Iris pigment epithelial cell (primary cell): ENCODE data around the gene RILPL2.
"Not testable (repeated sequence)": the region's sequence is repeated elsewhere in the genome, so short reads cannot be mapped to it uniquely, and the experiment has no call there.

Experiments used
- DNase-seq: peaks from one replicate; pipeline ENCODE4 v3.0.0-alpha.2; 2011; ENCODE audit warnings: low read depth

RILPL2 gene, protein sequence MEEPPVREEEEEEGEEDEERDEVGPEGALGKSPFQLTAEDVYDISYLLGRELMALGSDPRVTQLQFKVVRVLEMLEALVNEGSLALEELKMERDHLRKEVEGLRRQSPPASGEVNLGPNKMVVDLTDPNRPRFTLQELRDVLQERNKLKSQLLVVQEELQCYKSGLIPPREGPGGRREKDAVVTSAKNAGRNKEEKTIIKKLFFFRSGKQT

DNA sequence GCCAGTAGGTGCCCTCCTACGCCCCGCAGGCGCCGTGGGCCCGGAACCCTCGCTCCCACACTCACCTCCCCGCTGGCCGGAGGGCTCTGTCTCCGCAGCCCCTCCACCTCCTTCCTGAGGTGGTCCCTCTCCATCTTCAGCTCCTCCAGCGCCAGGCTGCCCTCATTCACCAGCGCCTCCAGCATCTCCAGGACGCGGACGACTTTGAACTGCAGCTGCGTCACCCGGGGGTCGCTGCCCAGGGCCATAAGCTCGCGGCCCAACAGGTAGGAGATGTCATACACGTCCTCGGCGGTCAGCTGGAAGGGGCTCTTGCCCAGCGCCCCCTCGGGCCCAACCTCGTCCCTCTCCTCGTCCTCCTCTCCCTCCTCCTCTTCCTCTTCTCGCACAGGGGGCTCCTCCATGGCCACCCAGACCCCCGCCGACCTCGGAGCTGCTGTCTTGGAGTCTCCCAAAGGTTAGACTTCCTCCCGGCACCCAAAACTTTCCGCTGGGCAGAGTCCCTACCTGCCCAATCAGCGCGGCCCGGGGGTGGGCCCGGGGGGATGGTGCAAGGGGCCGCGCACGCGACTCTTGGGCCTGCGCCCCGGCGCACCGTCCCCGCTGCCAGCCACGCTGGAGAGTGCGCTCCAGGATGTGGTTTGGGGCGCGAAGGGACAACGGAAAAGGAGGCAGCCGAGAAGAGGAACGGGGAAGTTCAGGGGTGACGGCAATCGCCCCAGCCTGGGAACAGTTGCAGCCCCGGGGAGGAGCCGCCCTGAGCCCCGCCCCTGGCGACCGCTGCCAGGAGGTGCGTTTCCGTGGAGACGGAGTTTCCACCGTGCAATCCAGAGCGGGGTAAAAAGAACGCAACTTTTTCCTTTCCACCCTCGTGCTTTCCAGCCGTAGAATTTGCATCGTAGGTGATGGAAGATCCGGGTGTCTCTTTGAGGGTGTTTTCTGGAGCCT is at the start of gene RILPL2:
Gene RILPL2, minus strand, starts transcription at position 668 of the 948 bp plus-strand sequence. Its CDS starts 264 bp downstream, at position 404.
- peak; percentile 86 for DNase-seq

DNA sequence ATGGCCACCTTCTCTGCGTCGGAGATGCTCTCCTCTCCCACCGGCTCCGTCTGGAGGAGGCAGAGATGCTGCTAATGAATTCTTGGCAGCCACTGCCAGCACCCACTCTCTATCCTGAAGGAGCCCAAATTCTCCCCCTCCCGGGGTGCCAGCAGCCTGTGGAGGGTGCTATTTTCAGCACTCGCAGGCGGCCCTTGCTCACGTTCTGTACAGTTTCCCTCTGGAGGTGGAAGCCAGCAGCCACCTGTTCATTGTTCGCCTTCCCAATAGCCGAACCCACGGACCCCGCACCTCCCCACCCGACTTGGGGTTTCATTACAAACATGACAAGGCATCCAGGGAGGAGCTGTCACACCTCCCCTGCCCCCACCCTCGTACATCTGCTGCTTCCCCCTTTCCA is 49.3 kb upstream of the RILPL2 start:
- DNase-seq, result no peak

DNA sequence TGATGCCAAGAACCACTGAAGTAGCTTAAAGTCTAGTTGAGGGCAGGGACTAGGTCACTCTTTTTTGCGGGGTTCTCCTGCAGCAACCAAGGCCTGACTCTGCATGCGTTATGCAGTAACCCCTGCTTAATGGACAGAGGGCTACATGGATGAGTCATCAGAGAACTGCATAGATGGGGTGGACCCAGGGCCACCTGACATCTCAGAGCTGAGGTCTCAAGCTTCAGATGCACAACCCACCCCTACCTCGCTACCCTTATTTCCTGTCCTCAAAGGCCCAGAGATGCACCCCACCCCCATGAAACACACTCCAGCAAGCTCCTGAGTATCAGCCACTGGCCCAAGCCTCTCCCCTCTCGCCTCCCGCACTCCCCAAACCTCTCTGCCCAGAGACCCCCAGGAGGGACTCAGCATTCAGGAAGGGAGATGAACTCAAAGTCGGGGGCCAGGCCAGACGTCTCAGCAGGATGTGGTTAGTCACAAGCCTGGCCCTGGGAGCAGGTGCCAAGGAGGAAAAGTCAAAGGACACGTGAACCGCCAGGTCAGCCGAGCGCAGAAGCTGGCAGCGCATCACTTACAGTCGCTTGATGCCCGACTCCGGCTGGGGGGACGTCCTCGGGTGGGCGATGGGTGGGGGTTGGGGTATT is 47.2 kb upstream of the RILPL2 start:
- DNase-seq, result peak; percentile 16

DNA sequence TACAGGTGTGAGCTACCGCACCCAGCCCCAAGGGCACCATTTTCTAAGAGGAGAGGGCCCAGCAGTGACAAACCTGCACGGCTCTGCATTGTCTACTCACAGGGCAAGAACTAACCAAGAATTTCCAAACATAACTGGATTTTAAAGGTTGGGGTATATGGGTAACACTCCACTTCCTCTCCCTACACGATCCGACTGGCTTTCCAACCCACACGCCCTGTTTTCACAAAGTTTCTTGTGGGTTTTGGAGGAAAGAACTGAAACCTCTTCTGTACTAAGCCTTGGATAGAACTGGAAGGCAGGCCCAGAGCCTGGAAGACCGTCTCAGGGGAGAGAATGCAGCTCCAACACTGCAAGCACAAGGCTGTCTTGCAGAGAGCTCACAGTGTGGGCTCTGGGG is 46.4 kb upstream of the RILPL2 start:
- no peak for DNase-seq

DNA sequence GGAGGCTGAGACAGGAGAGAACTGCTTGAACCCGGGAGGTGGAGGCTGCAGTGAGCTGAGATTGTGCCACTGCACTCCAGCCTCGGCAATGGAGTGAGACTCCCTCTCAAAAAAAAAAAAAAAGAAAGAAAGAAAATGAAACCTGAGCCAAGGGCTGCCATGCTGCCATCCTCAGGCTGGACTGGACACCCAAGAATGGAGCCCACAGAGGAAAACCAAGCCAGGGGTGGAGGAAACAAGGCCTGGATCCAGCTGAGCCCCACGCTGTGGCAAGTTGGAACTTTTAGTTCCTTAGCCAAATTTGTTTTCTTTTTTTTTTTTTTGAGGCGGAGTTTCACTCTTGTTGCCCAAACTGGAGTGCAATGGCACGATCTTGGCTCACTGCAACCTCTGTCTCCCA is 44.8 kb upstream of the RILPL2 start:
- not testable (repeated sequence) for DNase-seq

DNA sequence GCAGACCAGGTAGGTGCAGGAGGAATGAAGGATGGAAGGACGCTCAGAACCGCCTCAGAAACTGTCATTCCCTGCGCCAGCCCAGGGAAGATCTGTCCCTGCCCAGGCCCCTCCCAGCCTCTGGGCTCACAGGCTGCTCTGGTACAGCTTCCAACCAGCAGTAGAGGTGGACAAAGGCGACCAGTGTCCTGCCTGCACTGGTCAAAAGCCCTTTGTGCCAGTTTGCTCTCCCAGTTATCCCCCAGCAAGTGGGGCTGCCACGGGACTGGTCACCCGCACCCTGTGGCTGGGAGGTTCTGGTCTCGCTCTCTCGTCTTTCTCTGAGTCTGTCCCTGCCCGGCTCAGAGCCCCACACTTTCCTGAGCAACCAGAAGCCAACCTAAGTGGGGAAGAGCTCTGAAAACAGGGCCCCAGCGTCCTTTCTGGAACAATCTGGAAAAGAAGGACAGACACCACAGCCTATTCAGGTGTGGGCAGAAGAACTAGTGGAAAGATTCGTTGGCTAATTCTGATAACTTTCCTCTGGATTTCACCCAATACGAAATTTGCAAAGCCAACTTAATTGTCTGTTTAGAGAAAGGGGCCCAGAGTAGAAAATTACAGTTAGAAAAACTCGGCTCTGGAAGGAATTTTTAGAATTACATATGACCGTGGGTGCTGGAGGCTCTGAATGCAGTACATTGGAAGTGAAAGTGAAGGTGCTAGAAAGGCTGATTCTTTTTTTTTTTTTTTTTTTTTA is 43.1 kb upstream of the RILPL2 start:
- DNase-seq, result no peak

DNA sequence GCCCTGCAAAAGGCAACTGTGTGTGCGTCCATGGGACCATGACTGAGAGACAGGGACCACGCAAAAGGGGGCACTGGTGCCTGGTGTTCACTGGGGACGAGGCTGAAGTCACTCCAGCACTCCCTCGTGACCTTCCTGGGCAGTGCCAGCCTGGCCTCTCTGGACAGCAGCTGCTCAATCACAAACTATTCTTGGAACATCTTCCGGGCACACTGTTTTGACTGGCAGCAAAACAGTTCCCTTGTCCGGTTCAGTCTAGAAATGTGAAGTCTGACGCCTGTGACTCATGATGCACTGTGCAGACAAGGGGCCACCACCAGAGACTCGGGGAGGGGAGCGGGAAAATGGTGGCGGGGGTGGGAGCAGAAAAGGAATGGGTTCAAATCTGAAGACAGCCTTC is 42.3 kb upstream of the RILPL2 start:
- peak; percentile 52 for DNase-seq

DNA sequence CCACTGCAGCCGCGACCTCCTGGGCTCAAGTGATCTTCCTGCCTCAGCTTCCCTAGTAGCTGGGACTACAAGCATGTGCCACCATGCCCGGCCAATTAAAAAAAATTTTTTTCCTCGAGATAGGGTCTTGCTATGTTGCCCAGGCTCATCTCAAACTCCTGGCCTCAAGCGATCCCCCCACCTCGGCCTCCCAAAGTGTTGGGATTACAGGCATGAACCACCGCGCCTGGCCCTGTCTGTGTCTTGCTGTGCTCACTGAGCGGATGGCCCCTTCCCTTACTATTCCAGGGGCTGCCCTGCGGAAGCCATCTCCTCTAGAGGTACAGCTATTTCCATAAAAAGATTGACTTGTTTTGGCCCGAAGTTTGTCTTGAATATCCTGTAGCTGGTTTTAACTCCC is 41.6 kb upstream of the RILPL2 start:
- no peak for DNase-seq

DNA sequence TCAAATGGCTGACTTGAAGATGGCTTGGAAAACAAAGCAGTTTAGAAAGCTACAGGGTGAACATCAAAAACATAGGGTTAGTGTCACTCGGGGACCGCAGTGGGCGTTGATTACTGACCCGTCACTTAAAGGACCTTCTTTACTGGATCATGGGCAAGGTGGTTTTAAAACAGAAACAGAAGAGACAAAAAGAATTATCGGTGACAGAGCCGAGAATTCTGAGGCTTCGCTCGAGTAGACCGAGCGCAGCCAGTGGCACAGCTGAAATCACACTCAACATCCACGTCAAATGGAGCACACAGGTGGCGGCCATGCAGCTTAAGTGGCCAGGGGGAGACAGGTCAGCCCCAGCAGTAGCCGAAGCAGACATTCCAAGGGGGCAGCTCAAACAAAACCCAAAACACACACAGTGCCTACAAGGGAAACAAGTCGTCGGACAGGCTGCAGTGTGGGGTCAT is 38.8 kb upstream of the RILPL2 start:
- DNase-seq, result no peak

DNA sequence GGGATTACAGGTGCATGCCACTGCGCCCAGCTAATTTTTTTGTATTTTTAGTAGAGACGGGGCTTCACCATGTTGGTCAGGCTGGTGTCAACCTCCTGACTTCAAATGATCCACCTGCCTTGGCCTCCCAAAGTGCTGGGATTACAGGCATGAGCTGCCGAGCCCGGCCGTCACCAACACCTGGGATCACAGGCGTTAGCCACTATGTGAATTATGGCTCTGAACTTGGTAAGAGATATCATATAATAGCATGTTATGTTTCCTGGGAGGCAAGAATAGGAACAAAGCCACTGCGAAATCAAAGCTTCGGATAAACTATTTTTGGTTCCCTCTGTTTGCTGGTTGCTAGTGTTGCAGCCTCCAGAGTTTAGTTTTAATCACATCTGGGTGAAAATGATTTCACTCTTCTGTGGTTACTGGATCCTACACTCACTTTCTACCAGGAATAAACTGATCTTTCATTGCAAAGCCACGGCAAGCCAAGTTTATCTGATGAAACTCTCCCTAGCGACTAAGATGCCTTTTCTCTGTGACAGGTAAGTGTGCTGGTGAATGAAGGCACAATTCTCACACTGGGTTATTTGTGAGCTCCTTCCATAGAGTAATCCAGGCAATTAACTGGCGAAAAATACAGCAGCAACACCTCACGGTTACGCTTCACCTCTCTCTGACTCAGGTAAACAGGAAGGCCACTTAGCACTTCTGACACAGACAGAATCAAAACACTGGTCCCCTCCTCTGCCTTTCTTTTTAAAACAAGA is 38.2 kb upstream of the RILPL2 start:
- no peak for DNase-seq

DNA sequence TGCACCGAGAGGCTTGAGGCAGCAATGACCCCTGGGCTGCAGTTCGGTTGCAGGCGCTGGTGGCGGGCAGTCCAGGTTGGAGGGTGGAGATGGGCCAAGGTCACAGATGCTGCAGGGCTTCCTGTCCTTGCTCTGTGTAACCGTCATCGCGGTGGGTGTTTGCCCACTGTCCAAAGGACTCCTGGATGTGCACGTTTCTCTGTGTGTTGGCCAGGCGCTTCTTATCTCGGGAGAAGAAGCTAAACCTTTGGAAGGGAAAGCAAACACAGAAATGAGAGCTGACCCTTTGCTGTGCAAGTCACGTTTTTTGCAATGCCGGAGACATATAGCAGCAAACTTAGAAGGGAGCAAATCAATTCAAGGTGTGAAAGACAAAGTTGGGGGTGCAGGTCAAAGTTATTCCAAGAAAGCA is 36.0 kb upstream of the RILPL2 start:
- DNase-seq, result no peak

DNA sequence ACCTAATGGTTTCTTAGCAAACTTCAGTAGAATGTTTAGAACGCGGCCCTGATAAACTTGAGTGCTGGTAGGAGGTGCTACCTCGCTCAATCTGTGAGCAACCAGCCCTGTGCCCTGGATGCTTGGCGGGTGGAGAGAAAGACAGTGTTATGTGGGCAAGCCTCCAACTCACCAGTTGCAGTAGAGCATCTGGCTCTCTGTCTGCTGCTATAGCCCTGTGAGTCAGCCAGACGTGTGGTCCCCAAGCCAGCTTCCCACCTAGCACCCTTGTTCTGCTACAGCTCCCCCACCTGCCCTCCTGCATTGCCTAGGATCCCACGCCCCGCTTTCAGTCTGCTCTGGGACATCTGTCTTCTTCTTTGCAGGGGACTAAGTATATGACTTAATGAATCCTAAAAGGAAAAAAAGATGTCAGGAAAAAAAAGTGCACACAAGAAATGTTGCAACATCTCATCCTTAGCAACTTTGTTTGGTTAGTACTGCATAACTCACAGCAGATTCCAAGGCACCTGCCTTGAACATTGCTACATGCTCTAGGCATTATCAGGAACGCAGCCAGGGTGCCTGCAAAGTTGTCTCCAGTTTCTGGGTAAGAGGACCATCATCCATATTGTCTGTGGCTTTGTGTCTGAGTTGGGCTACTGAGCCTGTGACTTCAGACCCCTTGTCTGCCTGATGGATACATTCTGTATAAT is 35.0 kb upstream of the RILPL2 start:
- peak; percentile 94 for DNase-seq

DNA sequence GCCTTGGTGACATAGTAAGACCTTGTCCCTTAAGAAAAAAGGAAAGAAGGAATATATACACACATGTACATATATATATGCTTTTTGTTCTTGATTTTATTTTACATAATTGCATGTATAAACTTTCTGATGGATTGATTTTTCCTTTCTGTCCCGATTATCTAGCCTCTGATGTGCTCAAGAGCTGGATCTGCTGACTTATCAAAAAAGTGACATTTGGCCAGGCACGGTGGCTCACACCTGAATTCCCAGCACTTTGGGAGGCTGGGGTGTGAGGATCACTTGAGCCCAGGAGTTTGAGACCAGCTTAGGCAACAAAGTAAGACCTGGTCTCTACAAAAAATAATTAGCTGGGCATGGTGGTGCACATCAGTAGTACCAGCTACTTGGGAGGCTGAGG is 33.5 kb upstream of the RILPL2 start:
- no peak for DNase-seq

DNA sequence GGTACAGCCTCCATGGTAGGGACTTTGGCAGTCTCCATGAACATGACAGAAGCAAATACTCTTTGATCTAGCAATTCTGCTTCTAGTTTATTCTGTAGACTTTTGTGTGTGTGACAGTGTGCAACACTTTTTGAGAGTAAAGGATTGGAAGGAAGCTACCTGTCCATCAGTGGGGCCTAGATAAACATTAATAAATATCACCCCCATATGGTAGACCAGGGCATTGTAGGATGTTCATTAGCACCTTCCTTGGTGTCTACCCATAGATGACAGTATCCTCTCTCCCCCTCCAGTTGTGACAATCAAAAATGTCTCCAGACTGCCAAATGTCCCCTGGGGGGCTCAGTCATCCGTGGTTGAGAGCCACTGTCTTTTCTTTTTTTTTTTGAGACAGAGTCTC is 32.3 kb upstream of the RILPL2 start:
- no peak for DNase-seq

DNA sequence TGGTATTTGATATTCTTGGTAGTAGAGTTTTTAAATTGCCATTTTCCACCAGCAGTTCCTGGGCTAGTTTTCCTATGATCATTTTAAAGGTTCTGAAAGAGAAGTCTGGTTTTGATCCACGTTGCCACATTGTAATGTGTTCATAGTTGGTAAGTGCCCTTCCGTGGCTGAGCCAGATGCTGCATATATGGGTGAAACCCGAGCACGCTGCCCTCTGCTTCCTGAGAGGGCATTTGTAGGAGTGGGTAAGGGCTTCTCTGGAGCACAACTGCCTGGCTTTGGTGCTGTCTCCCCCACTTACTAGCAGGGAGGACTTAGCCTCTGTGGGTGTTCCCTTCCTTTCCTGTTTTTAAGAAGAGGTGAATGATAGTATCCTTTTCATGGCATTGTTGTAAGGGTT is 28.6 kb upstream of the RILPL2 start:
- DNase-seq, result no peak

DNA sequence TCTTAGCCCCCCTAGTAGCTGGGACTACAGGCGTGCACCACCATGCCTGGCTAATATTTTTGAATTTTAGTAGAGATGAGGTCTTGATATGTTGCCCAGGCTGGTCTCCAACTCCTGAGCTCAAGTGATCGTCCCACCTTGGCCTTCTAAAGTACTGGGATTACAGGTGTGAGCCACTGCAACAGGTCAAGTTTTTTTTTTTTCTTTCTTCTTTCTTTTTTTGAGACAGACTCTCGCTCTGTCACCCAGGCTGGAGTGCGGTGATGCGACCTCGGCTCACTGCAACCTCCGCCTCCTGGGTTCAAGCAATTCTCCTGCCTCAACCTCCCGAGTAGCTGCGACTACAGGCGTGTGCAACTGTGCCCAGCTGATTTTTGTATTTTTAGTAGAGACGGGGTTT is 26.7 kb upstream of the RILPL2 start:
- DNase-seq, result not testable (repeated sequence)

DNA sequence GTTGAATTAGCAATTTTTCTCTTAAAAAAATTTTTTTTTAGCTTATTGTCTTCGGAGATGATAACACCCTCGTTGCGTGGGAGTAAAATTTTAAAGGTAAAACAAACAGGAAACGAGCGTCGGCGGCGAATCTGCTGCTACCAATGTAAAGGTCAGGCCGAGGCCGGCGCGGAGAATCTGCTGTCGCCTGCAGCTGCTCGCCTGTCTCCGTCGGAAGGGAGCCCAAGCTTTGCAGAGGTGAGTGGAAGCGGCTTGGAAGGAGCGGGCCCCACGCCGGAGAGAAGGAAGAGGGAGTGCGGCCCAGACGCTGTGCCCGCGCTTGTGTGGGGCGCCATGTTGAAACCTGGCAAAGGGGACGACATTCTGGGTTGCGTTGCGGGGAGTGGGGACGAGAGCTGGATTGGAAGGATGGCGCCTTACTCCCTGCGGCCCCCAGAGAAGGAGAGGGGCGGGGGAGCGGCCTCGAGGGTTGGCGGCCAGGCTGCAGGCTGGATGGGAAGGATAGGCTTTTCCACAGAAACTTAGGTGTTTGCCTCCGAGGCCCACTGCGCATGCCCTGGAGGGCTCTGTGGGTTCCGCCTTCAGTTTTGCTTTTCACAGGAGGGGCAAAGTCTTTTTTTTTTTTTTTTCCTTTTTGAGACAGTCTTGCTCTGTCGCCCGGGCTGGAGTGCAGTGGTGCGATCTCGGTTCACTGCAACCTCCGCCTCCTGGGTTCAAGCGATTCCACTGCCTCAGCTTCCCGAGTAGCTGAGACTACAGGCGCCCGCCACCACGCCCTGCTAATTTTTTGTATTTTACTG is 21.7 kb upstream of the RILPL2 start, which contains the start of gene SNRNP35:
Gene SNRNP35, plus strand, starts transcription at position 160 of the 800 bp plus-strand sequence. CDS start 7,402 bp downstream, outside the sequence.
- peak; percentile 78 for DNase-seq

DNA sequence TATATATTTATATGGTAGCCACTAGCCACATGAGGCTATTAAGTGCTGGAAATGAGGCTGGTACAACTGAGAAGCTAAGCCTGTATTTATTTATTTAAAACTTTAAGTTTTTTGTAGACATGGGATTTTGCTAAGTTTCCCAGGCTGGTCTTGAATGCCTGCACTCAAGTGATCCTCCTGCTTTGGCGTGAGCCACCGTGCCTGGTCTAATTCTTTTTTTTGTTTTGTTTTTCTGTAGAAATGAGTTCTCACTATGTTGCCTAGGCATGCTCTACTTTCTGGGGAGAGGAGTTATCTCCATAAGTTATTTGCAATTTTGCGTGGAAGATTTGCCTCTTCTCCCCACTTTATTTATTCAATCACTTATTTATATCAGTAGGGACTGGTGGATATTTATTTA is 16.7 kb upstream of the RILPL2 start:
- DNase-seq, result no peak

DNA sequence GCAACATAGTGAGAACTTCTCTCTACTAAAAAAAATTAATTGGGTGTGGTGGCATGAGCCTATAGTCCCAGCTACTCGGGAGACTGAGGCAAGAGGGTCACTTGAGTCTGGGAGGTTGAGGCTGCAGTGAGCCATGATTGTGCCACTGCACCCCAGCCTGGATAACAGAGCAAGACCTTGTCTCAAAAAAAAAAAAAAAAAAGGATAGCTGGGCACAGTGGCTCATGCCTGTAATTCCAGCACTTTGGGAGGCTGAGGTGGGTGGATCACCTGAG is 15.7 kb upstream of the RILPL2 start:
- not testable (repeated sequence) for DNase-seq

DNA sequence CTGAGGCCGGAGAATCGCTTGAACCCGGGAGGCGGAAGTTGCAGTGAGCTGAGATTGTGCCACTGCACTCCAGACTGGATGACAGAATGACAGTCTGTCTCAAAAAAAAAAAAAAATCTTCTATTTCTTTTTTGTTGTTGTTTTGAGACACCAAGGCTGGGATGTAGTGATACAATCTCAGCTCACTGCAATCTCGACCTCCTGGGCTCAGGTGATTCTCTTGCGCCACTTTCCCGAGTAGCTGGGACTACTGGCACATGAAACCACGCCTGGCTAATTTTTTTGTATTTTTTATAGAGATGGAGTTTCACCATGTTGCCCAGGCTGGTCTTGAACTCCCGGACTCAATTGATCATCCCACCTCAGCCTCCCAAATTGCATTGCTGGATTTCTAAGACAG is 14.2 kb upstream of the RILPL2 start:
- DNase-seq, result no peak
